Endothelial cell of umbilical vein (primary cell): ENCODE results near the gene VSIG10.

Source experiments
- CTCF ChIP-seq, 2 donors: IDR thresholded peaks; 1 replicate in 1 of 2; 2 replicates in 1 of 2; pipeline ENCODE4 v1.5.1; 2011; ENCODE audit warnings: low read length in 2 of 2, mild to moderate bottlenecking in 2 of 2, moderate library complexity in 2 of 2, control low read depth in 1 of 2, inconsistent platforms in 1 of 2, low read depth in 1 of 2; ENCODE audit not compliant: insufficient read depth in 1 of 2; ENCODE audit errors: extremely low read depth in 1 of 2
- EZH2 ChIP-seq: IDR thresholded peaks from 2 replicates; pipeline ENCODE4 v1.6.1; 2012; ENCODE audit warnings: borderline replicate concordance, low read depth, mild to moderate bottlenecking, moderate library complexity, low read length, inconsistent platforms; ENCODE audit not compliant: severe bottlenecking
- FOS ChIP-seq: IDR thresholded peaks from 2 replicates; pipeline ENCODE4 v1.6.1; 2011; ENCODE audit warnings: mild to moderate bottlenecking, low read length, moderate library complexity, borderline replicate concordance; ENCODE audit not compliant: insufficient read depth
- GATA2 ChIP-seq: IDR thresholded peaks from 2 replicates; pipeline ENCODE4 v1.7.0; 2011; ENCODE audit warnings: low read depth, mild to moderate bottlenecking, moderate library complexity, mixed read lengths, low read length; ENCODE audit not compliant: insufficient read length, insufficient read depth
- JUN ChIP-seq: IDR thresholded peaks from 2 replicates; pipeline ENCODE4 v1.6.1; 2011; ENCODE audit warnings: borderline replicate concordance, low read depth; ENCODE audit not compliant: insufficient read length, insufficient read depth
- MAX ChIP-seq: IDR thresholded peaks from 2 replicates; pipeline ENCODE4 v1.6.1; 2011; ENCODE audit not compliant: insufficient read depth, insufficient read length
- MYC ChIP-seq: IDR thresholded peaks from one replicate; pipeline ENCODE4 v1.6.1; 2011; ENCODE audit warnings: mild to moderate bottlenecking, low read depth, low read length
- POLR2A ChIP-seq: IDR thresholded peaks from 2 replicates; pipeline ENCODE4 v1.6.1; 2012; ENCODE audit warnings: low read depth, mild to moderate bottlenecking, control low read depth, low read length
- POLR2AphosphoS5 ChIP-seq: IDR thresholded peaks from 2 replicates; pipeline ENCODE4 v1.6.1; 2012; ENCODE audit warnings: low read depth, mild to moderate bottlenecking, control low read depth, low read length, moderate library complexity; ENCODE audit not compliant: insufficient read depth

GRCh38 chr12:118102609-118103008 is 1.2 kb downstream of the VSIG10 start:
- TF ChIP-seq CTCF (IDR thresholded peaks at IDR 0.05; ENCODE audit: extremely low read depth in 1 of 2, insufficient read depth in 1 of 2, low read depth in 1 of 2, low read length in 2 of 2) = no peak
- TF ChIP-seq EZH2 = no peak
- no peak for TF ChIP-seq POLR2A
- no peak for TF ChIP-seq POLR2AphosphoS5
- no peak for TF ChIP-seq FOS
- no peak for TF ChIP-seq JUN
- TF ChIP-seq MAX = no peak
- no peak for TF ChIP-seq MYC
- TF ChIP-seq GATA2 = no peak
